Right lobe of liver (tissue), 6 donors: Measurements from ENCODE around the gene PLAAT4. TPM values are rescaled to one million over a fixed set of nuclear protein-coding genes. Genes with fewer than 3 reads are reported as not detected.
A peak's percentile ranks its signal among the peaks of the same experiment; 100 is the strongest.
"Not testable (repeated sequence)": the region's sequence is repeated elsewhere in the genome, so short reads cannot be mapped to it uniquely, and the experiment has no call there.

ENCODE experiments used
- ATAC-seq, 4 donors: fragments of 200-7000 bp; cut with Tn5 transposase; one replicate each; pipeline ENCODE4 v1.9.1; 2020; ENCODE audit warnings: mild to moderate bottlenecking in 4 of 4, moderate library complexity in 4 of 4
- DNase-seq, 3 donors: peaks; one replicate each; pipeline ENCODE4 v3.0.0-alpha.2; 2020
- H3K27ac ChIP-seq, 3 donors: fragments of 200-600 bp; one replicate each; pipeline ENCODE4 v1.8.0; 2022
- H3K27me3 ChIP-seq, 2 donors: fragments of 200-600 bp; one replicate each; pipeline ENCODE4 v1.8.0; 2022
- H3K36me3 ChIP-seq, 4 donors: fragments of 200-600 bp; sonication (generic) in 1 of 4; one replicate each; pipeline versions ENCODE4 v1.5.1 to v1.8.0; 2017 to 2022; ENCODE audit warnings: control low read depth in 1 of 4
- H3K4me1 ChIP-seq, 4 donors: fragments of 200-600 bp; sonication (generic) in 1 of 4; one replicate each; pipeline versions ENCODE4 v1.5.1 to v1.8.0; 2017 to 2022; ENCODE audit warnings: control low read depth in 1 of 4
- H3K4me3 ChIP-seq, 3 donors: fragments of 200-600 bp; one replicate each; pipeline ENCODE4 v1.8.0; 2022
- H3K9me3 ChIP-seq, 4 donors: fragments of 200-600 bp; sonication (generic) in 1 of 4; one replicate each; pipeline versions ENCODE4 v1.5.1 to v1.8.0; 2017 to 2022; ENCODE audit warnings: control low read depth in 1 of 4
- CTCF ChIP-seq, 4 donors: fragments of 200-600 bp in 3 of 4; fragments of 450-650 bp in 1 of 4; IDR thresholded peaks; one replicate each; pipeline versions ENCODE4 v1.5.1 to v1.8.0; 2016 to 2022; ENCODE audit warnings: antibody characterized with exemption in 4 of 4, mild to moderate bottlenecking in 2 of 4
- POLR2A ChIP-seq: fragments of 450-650 bp; IDR thresholded peaks from one replicate; pipeline ENCODE4 v1.6.1; 2017; ENCODE audit warnings: antibody characterized with exemption, mild to moderate bottlenecking
- WGBS: methylation state at CpG from one replicate; pipeline ENCODE4 v1.1.6; 2018; ENCODE audit warnings: low coverage, low lambda C conversion rate; ENCODE audit not compliant: insufficient coverage; ENCODE audit errors: missing lambda C conversion rate; 5-methylcytosine and 5-hydroxymethylcytosine counted together
- intact Hi-C, 2 donors: fragments of 100-400 bp; cut with DNase I; formaldehyde crosslinking; loops; one replicate each; pipeline versions ENCODE4 v1.11.2 to v1.14.1; 2022
- total RNA-seq, 6 experiments: library from RNA; depleted of rRNA in 2 of 6; stranded (reverse); fragments of >200 nt in 2 of 6; fragmentation: NEBNext Ultra II Directional in 3 of 6; extraction: Animal tissue kit (Norgen Biotek cat#: 25700) in 3 of 6; gene quantifications; one replicate each; pipeline versions ENCODE4 v1.1.0 to v1.2.4, GENCODE V29; 2016 to 2023
- donor health status: DM: no; HTN: yes; CAD: no.
- donor health status: DM: no; HTN: no; CAD: no.
- donor health status: DM: no; HTN: no; CAD: no.
- donor health status: DM: no; HTN: yes; CAD: no.
- donor health status: DM: no; HTN: yes; CAD: no.

The PLAAT4 gene
- total RNA-seq, 6 experiments from 2014 or later, result 15.9 to 56.8 (median 47.0) TPM

DNA sequence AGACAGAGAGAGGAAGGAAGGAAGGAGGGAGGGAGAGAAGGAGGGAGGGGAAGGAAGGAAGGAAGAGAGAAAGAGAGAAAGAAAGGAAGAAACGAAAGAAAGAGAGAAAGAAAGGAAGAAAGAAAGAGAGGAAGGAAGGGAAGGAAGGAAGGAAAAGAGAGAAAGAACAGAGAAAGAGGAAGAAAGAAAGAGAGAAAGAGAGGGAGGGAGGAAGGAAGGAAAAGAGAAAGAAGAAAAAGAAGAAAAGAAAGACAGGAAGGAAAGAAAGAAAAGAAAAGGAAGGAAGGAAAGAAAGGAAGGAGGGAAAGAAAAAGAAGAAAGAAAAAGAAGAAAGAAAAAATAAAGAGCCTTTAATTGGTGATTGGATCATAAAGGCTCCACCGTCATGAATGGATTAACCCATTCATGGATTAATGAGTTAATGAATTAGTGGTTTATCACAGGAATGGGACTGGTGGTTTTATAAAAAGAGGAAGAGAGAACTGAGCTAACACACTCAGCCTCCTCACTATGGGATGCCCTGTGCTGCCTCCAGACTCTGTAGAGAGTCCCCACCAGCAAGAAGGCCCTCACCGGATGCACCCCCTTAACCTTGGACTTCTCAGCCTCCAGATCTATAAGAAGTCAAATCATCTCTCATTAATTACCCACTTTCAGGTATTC is 35.5 kb downstream of the PLAAT4 start:
- H3K9me3 ChIP-seq, result no peaks in the 10 kb centered on the region
- DNase-seq, result no peak
- no peak overlapping the region for H3K27ac ChIP-seq
- H3K4me1 ChIP-seq, result peaks cover 0 to 31% (median 4%) of the 10 kb centered on the region in 4 donors
- no peak overlapping the region for H3K4me3 ChIP-seq
- 65% methylated on average over 3 of the region's 3 CpGs for WGBS
- ATAC-seq, result no peak
- intact Hi-C loops, result no loop called here
- H3K36me3 ChIP-seq, result no peaks in the 10 kb centered on the region
- TF ChIP-seq POLR2A (no peak), CTCF (IDR thresholded peaks at IDR 0.05) (no peak)
- no peaks in the 10 kb centered on the region for H3K27me3 ChIP-seq

- intact Hi-C loops, result no loop called here
- peak; percentile 83 to 95 (median 92) for ATAC-seq
- Histone ChIP-seq H3K27ac (peak overlapping the region; percentile 19 to 66 (median 62)), H3K36me3 (no peaks in the 10 kb centered on the region), H3K4me1 (peaks cover 0 to 19% (median 4%) of the 10 kb centered on the region in 4 donors), H3K27me3 (no peaks in the 10 kb centered on the region), H3K4me3 (peak overlapping the region in 2 of 3 donors; percentile 29 to 36), H3K9me3 (no peaks in the 10 kb centered on the region)
- TF ChIP-seq CTCF (IDR thresholded peaks at IDR 0.05) (peak in 1 of 4 donors; percentile 16), POLR2A (no peak)
- peak in 2 of 3 donors; percentile 59 to 62 for DNase-seq
- 22% methylated on average over 12 of the region's 15 CpGs for WGBS
Observed at GRCh38 chr11:63573881-63574855, 37.6 kb downstream of the PLAAT4 start.

DNA sequence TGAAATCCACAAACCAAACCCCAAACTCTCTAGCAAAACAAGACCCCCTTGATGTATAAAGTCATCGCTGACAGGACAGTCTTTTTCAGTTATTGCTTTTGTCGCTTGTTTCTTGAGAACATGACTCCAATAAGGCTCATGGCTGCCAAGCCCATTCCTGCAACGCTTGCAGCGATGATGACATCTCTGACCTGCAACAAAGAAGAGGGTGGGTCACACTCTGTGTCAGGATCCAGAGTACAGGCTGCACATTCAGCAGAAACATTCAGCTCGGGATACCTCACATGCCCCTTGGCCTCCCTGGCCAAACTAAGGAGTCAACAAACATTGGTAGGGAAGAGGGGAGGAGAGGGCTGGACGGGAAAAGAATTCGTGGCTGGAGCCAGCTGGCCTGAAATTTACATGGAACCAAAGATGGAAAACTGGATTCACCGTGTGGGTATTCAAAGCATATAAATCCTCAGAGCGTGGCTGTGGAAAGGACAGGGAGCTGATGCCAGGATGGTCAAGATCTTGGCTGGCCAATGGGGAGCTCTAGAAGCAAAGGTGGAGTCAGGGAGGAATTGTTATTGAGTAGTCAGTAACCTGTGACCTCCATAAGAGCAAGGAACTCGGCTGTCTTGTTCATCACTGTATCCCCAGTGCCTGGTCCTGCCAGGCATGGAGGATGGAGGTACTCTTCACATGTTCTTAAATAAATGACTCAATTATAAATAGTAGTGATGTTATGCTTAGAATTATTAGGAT is 38.4 kb downstream of the PLAAT4 start:
- Histone ChIP-seq H3K27ac (peak overlapping the region; percentile 19 to 66 (median 62)), H3K27me3 (no peaks in the 10 kb centered on the region), H3K36me3 (no peaks in the 10 kb centered on the region), H3K4me1 (peaks cover 0 to 19% (median 4%) of the 10 kb centered on the region in 4 donors), H3K9me3 (no peaks in the 10 kb centered on the region), H3K4me3 (peak overlapping the region in 2 of 3 donors; percentile 29 to 36)
- peak; percentile 90 to 97 (median 95) for ATAC-seq
- TF ChIP-seq CTCF (IDR thresholded peaks at IDR 0.05) (no peak), POLR2A (no peak)
- DNase-seq, result peak; percentile 45 to 89 (median 85)
- intact Hi-C loops, result no loop called here
- WGBS, result 18% methylated on average over 10 of the region's 10 CpGs

GRCh38 chr11:63578882-63579281 is 42.3 kb downstream of the PLAAT4 start:
- WGBS, result 89% methylated on average over 3 of the region's 3 CpGs
- not testable (repeated sequence) for DNase-seq, ATAC-seq

GRCh38 chr11:63581224-63581623 is 44.6 kb downstream of the PLAAT4 start:
- DNase-seq, ATAC-seq, intact Hi-C loops, H3K27me3 ChIP-seq, H3K36me3 ChIP-seq, H3K4me3 ChIP-seq, H3K27ac ChIP-seq, H3K9me3 ChIP-seq: not testable (repeated sequence)
- WGBS, result 89% methylated on average over 6 of the region's 7 CpGs
- peaks cover 0 to 22% (median 2%) of the 10 kb centered on the region in 4 donors for H3K4me1 ChIP-seq

More at GRCh38 chr11:63578882-63579281, 42.3 kb downstream of the PLAAT4 start:
- intact Hi-C loops, H3K27me3 ChIP-seq, H3K4me3 ChIP-seq, H3K36me3 ChIP-seq, H3K27ac ChIP-seq, H3K9me3 ChIP-seq: not testable (repeated sequence)
- H3K4me1 ChIP-seq, result peaks cover 0 to 25% (median 4%) of the 10 kb centered on the region in 4 donors
